Mucosa of rectum (tissue), 2 donors: ENCODE results near the gene ZBTB3.

ENCODE experiments used
- H3K27ac ChIP-seq, 2 donors: one replicate each; pipeline ENCODE4 v1.7.0; 2013; ENCODE audit warnings: inconsistent platforms in 2 of 2, low read depth in 2 of 2, low read length in 2 of 2
- H3K27me3 ChIP-seq, 2 donors: one replicate each; pipeline ENCODE4 v1.7.0; 2013; ENCODE audit warnings: low read length in 2 of 2; ENCODE audit not compliant: control insufficient read depth in 2 of 2, insufficient read depth in 2 of 2
- H3K36me3 ChIP-seq, 2 donors: one replicate each; pipeline ENCODE4 v1.7.0; 2013; ENCODE audit warnings: low read length in 2 of 2; ENCODE audit not compliant: control insufficient read depth in 2 of 2, insufficient read depth in 2 of 2
- H3K4me1 ChIP-seq, 2 donors: one replicate each; pipeline ENCODE4 v1.7.0; 2013; ENCODE audit warnings: low read length in 2 of 2, mild to moderate bottlenecking in 1 of 2; ENCODE audit not compliant: control insufficient read depth in 2 of 2, insufficient read depth in 2 of 2
- H3K4me3 ChIP-seq, 2 donors: one replicate each; pipeline ENCODE4 v1.7.0; 2013; ENCODE audit warnings: low read length in 2 of 2
- H3K9ac ChIP-seq, 2 donors: one replicate each; pipeline ENCODE4 v1.7.0; 2013; ENCODE audit warnings: low read length in 2 of 2, low read depth in 1 of 2, mild to moderate bottlenecking in 1 of 2
- H3K9me3 ChIP-seq, 2 donors: one replicate each; pipeline ENCODE4 v1.7.0; 2013; ENCODE audit warnings: low read length in 2 of 2; ENCODE audit not compliant: control insufficient read depth in 2 of 2
- donor health status: healthy.
- donor health status: Normal muscosa, but diverticular disease.

The ZBTB3 gene

DNA sequence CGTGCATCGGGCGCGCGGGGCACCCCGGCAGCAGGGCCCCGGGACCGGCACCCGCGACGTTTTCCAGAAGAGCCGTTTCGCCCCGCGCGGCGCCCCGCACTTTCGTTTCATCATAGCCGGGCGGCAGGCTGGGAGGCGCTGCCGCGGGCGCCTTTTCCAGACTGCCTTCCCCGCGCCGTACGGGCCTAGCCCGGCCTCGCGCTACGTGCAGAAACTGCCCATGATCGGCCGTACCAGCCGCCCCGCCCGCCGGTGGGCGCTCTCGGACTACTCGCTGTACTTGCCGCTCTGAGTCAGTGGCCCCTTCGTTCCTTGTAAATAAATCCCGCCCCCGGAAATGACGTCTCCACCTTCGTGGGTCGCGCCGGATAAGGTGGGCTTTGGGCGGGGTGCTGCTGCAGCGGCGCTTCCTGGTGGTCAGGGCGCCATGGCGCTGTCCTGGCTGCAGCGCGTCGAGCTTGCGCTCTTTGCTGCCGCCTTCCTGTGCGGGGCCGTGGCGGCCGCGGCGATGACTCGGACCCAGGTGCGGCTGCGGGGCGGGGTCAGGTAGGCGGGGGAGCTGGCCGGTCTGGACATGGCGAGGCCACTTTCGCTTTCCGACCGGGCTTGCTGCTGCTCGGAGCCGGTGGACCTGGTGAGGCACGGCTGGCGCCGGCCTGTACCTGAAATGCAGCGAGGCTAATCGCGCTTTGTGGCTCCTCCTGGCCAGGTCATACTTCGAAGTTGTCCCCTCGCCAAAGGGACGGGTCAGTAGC, 33.2 kb upstream of the ZBTB3 start, which contains the start of gene TMEM179B:
Gene TMEM179B (plus strand): TSS at position 398 of the 755 bp plus-strand sequence. CDS start 30 bp downstream, at position 428.
- H3K36me3 ChIP-seq: peaks cover 12 to 13% of the 10 kb centered on the region in 2 donors
- peak within 1 kb of the TSS; percentile 97 to 98 for H3K27ac ChIP-seq
- H3K4me1 ChIP-seq: peaks cover 27 to 37% of the 10 kb centered on the region in 2 donors
- peak within 1 kb of the TSS; percentile 93 to 94 for H3K9ac ChIP-seq
- H3K4me3 ChIP-seq: peak within 1 kb of the TSS; percentile 90 to 96
- no peaks in the 10 kb centered on the region for H3K9me3 ChIP-seq
- H3K27me3 ChIP-seq: no peaks in the 10 kb centered on the region

DNA sequence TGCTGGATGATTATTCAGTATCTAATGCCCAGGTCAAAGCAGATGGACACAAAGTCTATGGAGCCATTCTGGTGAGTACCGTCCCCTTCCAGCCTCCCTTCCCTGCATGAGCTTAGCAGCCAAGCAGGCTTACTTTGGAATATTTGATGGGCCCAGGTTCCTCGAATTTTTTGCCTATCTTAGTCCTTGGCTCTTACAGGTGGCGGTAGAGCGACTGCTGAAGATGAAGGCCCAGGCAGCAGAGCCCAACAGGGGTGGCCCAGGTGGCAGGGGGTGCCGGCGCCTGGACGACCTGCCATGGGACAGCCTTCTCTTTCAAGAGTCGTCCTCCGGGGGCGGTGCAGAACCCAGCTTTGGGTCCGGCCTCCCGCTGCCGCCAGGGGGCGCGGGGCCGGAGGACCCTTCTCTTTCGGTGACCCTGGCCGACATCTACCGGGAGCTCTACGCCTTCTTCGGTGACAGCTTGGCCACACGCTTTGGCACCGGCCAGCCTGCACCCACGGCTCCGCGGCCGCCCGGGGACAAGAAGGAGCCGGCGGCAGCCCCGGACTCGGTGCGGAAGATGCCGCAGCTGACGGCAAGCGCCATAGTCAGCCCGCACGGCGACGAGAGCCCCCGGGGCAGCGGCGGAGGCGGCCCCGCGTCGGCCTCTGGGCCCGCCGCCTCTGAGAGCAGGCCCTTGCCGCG, 32.5 kb upstream of the ZBTB3 start:
- peaks cover 12 to 15% of the 10 kb centered on the region in 2 donors for H3K36me3 ChIP-seq
- H3K9ac ChIP-seq: peak overlapping the region; percentile 93 to 94
- H3K4me3 ChIP-seq: peak overlapping the region; percentile 90 to 96
- no peaks in the 10 kb centered on the region for H3K27me3 ChIP-seq
- peaks cover 24 to 33% of the 10 kb centered on the region in 2 donors for H3K4me1 ChIP-seq
- H3K9me3 ChIP-seq: no peaks in the 10 kb centered on the region
- peak overlapping the region; percentile 97 to 98 for H3K27ac ChIP-seq

DNA sequence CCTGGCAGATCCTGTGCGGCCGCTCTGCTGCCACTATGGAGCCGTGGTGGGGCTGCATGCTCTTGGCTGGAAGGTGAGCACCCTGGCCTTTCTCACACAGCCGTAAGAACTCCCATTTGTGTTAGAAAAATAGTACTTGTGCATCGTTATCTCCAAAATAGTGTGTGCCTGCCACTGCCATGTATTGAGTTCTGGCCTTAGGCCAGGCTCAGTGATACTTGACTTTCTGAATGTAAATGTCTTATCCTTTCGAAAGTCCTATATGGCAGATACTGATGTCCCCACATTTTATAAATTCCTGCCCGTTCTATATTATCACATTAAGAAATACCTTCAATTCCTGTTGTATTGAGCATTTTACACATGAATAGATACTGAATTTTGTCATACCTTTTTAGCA, 28.8 kb upstream of the ZBTB3 start:
- no peak overlapping the region for H3K27ac ChIP-seq
- peaks cover 13 to 16% of the 10 kb centered on the region in 2 donors for H3K36me3 ChIP-seq
- no peaks in the 10 kb centered on the region for H3K27me3 ChIP-seq
- peaks cover 8 to 10% of the 10 kb centered on the region in 2 donors for H3K4me1 ChIP-seq
- H3K4me3 ChIP-seq: no peak overlapping the region
- no peaks in the 10 kb centered on the region for H3K9me3 ChIP-seq
- no peak overlapping the region for H3K9ac ChIP-seq

DNA sequence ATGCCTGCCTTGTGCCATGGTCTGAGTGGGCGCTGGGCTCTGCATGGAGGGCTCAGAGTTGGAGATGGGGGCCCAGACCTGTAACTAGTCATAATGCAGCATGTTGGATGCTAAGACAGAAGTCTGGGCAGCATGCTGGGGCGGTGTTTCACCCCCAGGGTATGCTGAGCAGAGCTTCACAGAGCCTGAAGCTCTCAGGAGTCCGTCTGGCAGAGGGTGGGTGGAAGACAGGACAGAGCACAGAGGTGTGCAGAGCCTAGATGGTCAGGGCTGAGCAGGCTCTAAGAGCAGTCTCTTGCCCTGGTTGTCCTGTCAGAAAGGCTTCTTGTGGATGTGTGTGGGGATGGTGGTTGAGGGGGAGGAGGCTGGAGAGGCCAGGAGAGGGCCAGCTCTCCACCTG, 24.5 kb upstream of the ZBTB3 start:
- H3K27ac ChIP-seq: no peak overlapping the region
- H3K27me3 ChIP-seq: no peaks in the 10 kb centered on the region
- H3K9me3 ChIP-seq: no peaks in the 10 kb centered on the region
- H3K36me3 ChIP-seq: peaks cover 29 to 30% of the 10 kb centered on the region in 2 donors
- H3K4me1 ChIP-seq: no peaks in the 10 kb centered on the region
- no peak overlapping the region for H3K4me3 ChIP-seq
- no peak overlapping the region for H3K9ac ChIP-seq

GRCh38 chr11:62777389-62777788, 23.4 kb upstream of the ZBTB3 start:
- Histone ChIP-seq H3K36me3 (peaks cover 25 to 29% of the 10 kb centered on the region in 2 donors), H3K27ac (no peak overlapping the region), H3K27me3 (no peaks in the 10 kb centered on the region), H3K9ac (no peak overlapping the region), H3K9me3 (no peaks in the 10 kb centered on the region), H3K4me1 (no peaks in the 10 kb centered on the region), H3K4me3 (no peak overlapping the region)

DNA sequence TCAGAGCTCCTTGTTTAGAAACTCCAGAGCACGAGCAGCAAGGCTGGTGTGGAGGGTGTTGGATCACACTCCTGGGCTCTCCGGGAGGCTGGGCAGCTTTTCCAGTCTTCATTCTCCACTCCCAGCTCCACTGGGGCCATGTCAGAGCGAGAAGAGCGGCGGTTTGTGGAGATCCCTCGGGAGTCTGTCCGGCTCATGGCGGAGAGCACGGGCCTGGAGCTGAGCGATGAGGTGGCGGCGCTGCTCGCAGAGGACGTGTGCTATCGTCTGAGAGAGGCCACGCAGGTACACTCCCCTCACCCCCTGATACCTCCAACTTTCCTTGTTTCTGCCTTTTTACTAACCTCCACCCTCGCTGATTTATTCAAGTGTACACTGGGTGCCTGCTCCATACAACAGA, 21.7 kb upstream of the ZBTB3 start:
- H3K9ac ChIP-seq: no peak overlapping the region
- no peaks in the 10 kb centered on the region for H3K9me3 ChIP-seq
- no peak overlapping the region for H3K4me3 ChIP-seq
- peaks cover 25 to 27% of the 10 kb centered on the region in 2 donors for H3K36me3 ChIP-seq
- H3K4me1 ChIP-seq: peaks cover 3 to 9% of the 10 kb centered on the region in 2 donors
- H3K27ac ChIP-seq: no peak overlapping the region
- H3K27me3 ChIP-seq: no peaks in the 10 kb centered on the region

- Histone ChIP-seq H3K9ac (no peak overlapping the region), H3K27ac (no peak overlapping the region), H3K27me3 (no peaks in the 10 kb centered on the region), H3K36me3 (peaks cover 25 to 27% of the 10 kb centered on the region in 2 donors), H3K4me1 (peaks cover 6 to 12% of the 10 kb centered on the region in 2 donors), H3K4me3 (no peak overlapping the region), H3K9me3 (no peaks in the 10 kb centered on the region)
Measured at GRCh38 chr11:62774407-62774806, 20.4 kb upstream of the ZBTB3 start.

GRCh38 chr11:62771144-62772021, 17.4 kb upstream of the ZBTB3 start, which contains the start of gene TAF6L:
TSS of gene TAF6L (plus strand) at chr11:62771396. CDS start at chr11:62775784, 4,388 bp downstream.
- peaks cover 14 to 24% of the 10 kb centered on the region in 2 donors for H3K36me3 ChIP-seq
- no peaks in the 10 kb centered on the region for H3K27me3 ChIP-seq
- H3K9me3 ChIP-seq: no peaks in the 10 kb centered on the region
- H3K9ac ChIP-seq: peak within 1 kb of the TSS; percentile 74 to 75
- H3K27ac ChIP-seq: peak within 1 kb of the TSS; percentile 92 to 95
- H3K4me1 ChIP-seq: peaks cover 6 to 12% of the 10 kb centered on the region in 2 donors
- H3K4me3 ChIP-seq: peak within 1 kb of the TSS; percentile 88 to 91

- Histone ChIP-seq H3K36me3 (peaks cover 13 to 22% of the 10 kb centered on the region in 2 donors), H3K27ac (peak overlapping the region; percentile 92 to 95), H3K9ac (peak overlapping the region; percentile 64 to 74), H3K9me3 (no peaks in the 10 kb centered on the region), H3K4me3 (peak overlapping the region; percentile 88 to 91), H3K4me1 (peaks cover 6 to 12% of the 10 kb centered on the region in 2 donors), H3K27me3 (no peaks in the 10 kb centered on the region)
Measured at GRCh38 chr11:62770778-62771143, 16.8 kb upstream of the ZBTB3 start.
